ENCODE results near the gene AFDN. TPM values are rescaled to one million over a fixed set of nuclear protein-coding genes. Genes with fewer than 3 reads are reported as not detected.

Gene AFDN
- total and polyA plus RNA-seq, 10 of the 15 experiments (the other 5 are each of a cell fraction or from before 2014, with no cell fraction given): 5.7 to 68.2 (median 45.1) TPM

GRCh38 chr6:167932468-167933276 lies 106.0 kb downstream of the AFDN start:
- in situ Hi-C loops (cut with MboI) (no loop called here), intact Hi-C loops (cut with micrococcal nuclease; ENCODE audit: unreplicated experiment) (no loop called here)
- 90% methylated on average over 12 of the region's 12 CpGs for WGBS (ENCODE audit: insufficient coverage, insufficient replicate concordance, low lambda C conversion rate, missing lambda C conversion rate)
- Histone ChIP-seq H3K9me3 (replicated peaks; ENCODE audit: control insufficient read depth, insufficient read depth, low read length) (no peaks in the 10 kb centered on the region), H3K9ac (ENCODE audit: control insufficient read depth, insufficient read depth, low read length) (no peak overlapping the region), H3K4me1 (ENCODE audit: control insufficient read depth, insufficient read depth, low read length) (no peaks in the 10 kb centered on the region), H3K36me3 (ENCODE audit: control insufficient read depth in 2 of 2, insufficient read depth in 2 of 2, low read length in 1 of 2) (peaks cover 3 to 5% of the 10 kb centered on the region in 2 experiments; a peak in 3 of 4 replicates), H3K79me2 (ENCODE audit: control insufficient read depth, insufficient read depth, low read length) (no peaks in the 10 kb centered on the region), H3K4me2 (ENCODE audit: control insufficient read depth, insufficient read depth) (no peak overlapping the region), H3K27me3 (replicated peaks in 1 of 2; ENCODE audit: control insufficient read depth in 2 of 2, insufficient read depth in 2 of 2, low read length in 1 of 2) (no peaks in the 10 kb centered on the region), H3K27ac (ENCODE audit: control insufficient read depth, insufficient read depth) (no peak overlapping the region), H3K4me3 (no peak overlapping the region), H2AFZ (ENCODE audit: control insufficient read depth, low read depth, low read length) (no peak overlapping the region), H4K20me1 (ENCODE audit: control insufficient read depth, insufficient read depth) (no peaks in the 10 kb centered on the region)
- BruUV-seq (replicated peaks): no TSS peak
- RAD21 ChIA-PET (ENCODE audit: unreplicated experiment): no interaction called here
- ATAC-seq (peak; percentile 66), DNase-seq (ENCODE audit: low read depth, low spot score) (no peak), FAIRE-seq (no peak)
- SMC1A ChIA-PET (ENCODE audit: uncharacterized antibody, unreplicated experiment): interaction anchor here (0.9 to 1.0 kb wide), 2 partner anchors 16 kb away, joined by 3 read pairs; no protein-coding TSS in a partner anchor
- TF ChIP-seq SPI1 (IDR thresholded peaks at IDR 0.05; ENCODE audit: borderline replicate concordance, insufficient read depth, low read depth, low read length) (no peak), ATF2 (IDR thresholded peaks at IDR 0.05; ENCODE audit: low read length) (no peak), BHLHE40 (IDR thresholded peaks at IDR 0.05; ENCODE audit: borderline replicate concordance in 1 of 2, low read depth in 2 of 2, low read length in 1 of 2) (peak in 1 of 2 experiments; percentile 53; a peak in 1 of 4 replicates), SMAD5 (IDR thresholded peaks at IDR 0.05; ENCODE audit: low read depth) (no peak), PAX5 (IDR thresholded peaks at IDR 0.05; ENCODE audit: borderline replicate concordance, low read depth, low read length) (no peak), EP300 (IDR thresholded peaks at IDR 0.05; ENCODE audit: borderline replicate concordance in 1 of 2, control insufficient read depth in 1 of 2, low read depth in 2 of 2, low read length in 2 of 2) (0 out of 4 replicates have a peak, but pooled peaks of 1 of the 2 experiments have one; percentile 25), ATF7 (IDR thresholded peaks at IDR 0.05; ENCODE audit: low read depth) (peak; percentile 51; the same call in 1 of the 2 replicates)
- CTCF ChIA-PET: interaction anchor here (0.6 to 1.0 kb wide), 3 partner anchors 11 to 1637 kb away, joined by 3 read pairs; no protein-coding TSS in a partner anchor
- POLR2A ChIA-PET: no interaction called here

Data from GM12878 (cell line).